Superior temporal gyrus (tissue), 1 donor: ENCODE results near the gene SNRNP25.

ENCODE experiments used
- DNase-seq: peaks from one replicate; pipeline ENCODE4 v3.0.0-alpha.2; 2016; ENCODE audit errors: extremely low spot score

SNRNP25 gene

DNA sequence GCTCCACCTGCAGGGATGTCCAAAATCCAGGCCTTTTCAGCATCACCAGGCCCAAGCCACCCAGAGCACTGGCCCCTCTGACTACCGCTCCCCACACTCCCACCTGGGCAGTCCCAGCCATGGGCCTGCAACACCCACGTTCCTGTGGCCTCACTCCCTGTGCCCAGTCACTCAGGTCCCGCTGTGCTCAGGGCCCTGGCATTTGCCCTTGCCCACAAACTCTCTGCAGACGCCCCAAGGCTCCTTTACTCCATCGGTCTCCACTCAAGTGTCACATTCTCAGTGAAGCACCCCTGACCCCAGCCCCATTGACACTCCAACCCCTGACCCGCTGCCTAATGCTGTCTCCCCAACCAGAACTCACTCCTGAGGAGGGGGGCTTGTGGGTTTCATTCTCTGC, 48.0 kb downstream of the SNRNP25 start:
- DNase-seq, result no peak

DNA sequence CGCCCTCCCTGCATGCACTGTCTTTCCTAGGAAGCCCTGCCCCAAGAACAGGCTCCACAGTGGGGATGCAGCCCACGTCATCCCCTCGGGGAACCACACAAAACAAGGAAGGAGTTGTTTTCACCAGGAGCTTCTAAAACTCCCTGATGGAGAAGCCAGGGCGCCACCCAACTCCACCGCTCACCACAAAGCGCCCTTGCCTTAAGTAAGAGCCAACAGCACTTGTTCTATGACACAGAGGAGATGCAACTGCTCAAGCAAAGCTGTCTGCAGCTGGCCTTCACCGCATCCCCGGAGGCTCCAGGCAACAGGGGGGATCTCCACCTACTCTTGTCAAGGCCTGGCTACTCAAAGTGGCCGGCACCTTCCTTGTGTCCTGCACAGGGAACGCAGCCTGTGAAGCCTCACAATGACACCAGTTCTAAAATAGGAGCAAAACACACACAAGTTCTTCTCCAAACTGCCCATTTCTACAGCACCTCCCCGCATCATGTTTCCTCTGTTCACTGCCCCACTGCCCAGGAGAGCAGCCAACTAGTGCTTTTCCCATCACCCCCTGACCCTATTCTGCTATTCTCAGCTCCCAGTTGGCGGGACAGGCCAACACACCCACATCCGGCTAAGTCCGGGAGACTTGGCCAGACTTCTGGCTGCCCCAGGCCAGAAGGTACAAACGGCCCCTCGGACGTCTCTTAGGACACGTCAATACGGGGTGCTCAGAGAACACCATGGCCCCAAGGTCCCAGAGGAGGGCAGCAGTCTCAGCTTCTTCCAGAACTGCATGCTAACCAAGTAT, 48.6 kb downstream of the SNRNP25 start:
- no peak for DNase-seq

DNA sequence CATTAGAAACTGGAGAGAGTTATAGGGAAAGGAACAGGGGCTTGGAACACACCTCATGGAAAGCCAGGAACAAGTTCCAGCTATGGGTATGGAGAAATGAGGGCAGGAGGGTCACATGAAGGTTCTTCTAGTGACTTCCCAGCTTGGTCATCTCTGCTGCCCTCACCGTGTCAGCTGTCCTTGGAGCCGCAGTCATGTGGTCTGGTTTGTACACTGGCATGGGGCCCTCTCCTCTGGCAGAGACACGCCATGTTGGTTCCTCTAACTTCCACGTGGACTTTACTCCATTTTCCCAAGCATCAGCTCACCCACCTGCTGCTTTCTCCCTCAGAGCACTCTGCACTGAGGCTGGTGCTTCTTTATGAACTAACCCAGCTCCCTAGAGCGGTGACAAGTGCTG, 50.7 kb downstream of the SNRNP25 start:
- no peak for DNase-seq

DNA sequence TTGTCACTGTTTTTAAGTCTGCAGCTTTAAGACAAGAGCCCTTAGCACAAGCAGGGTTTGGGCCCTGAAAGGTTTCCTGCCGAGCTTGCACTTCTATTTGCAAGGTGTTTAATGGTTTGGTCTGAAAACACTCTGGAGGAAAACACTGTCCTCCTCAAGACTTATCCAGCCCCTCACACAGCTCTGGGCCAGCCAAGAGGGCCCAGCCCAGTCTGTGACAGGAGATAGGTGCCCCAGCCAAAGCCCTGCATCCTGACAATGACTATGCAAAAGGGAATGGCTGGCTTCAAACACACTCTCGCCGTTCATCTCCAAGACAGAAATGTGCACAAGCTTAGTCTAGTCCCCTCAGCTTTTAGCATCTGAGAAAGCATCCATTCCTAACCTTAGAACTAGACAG, 51.3 kb downstream of the SNRNP25 start:
- no peak for DNase-seq

DNA sequence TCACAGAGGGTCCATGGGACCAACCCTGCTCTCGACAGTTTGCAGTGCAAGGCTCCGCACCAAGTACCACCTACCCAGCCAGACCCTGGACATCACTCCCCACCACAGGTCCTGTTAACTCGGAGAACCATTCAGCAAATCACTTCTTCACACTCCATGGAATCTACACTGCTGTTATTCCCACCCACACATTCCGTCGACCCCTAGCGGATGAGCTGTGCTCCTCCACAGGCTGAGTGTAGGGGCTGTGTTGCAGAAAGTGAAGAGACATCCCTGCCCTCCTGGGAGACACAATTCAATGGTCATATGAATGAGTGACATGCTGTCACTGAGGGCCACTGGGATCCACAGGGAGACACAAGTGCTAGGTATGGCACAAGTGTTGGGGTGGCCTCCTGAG, 51.9 kb downstream of the SNRNP25 start:
- DNase-seq, result no peak

DNA sequence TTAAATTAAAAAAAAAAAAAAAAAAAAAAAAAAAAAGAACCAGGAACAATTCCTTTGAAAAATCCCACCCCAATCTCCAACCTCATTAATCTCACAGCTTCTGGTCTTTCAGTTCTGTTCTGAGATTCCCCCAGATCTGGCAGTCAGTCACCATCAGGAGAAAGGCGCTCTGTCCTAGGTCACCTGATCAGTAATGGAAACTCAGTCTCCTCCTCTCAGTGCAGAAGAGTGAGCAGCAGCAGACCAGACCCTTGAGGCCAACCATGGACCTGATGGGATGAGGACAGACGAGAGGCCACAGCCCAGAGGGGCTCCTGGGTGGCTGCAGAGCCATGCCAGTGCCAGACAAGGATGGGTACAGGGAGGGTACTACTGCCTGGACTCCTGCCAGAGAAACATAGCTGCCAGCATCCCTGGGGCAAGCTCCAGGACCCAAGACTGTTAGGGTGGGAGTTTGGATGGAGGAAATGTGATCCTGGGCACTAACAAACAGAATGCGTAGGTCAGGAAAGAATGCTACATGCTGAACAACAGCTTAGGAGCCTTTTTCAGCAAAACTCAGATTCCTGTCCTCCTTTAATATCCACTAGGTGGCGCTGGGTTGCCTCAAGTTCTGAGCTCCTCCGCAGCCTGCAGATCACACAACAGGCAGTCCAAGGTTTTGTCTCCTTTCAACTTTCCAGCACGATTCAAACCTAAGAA, 53.1 kb downstream of the SNRNP25 start:
- peak; percentile 92 for DNase-seq
